ENCODE data around the gene SPDYE16. TPM values are rescaled to one million over a fixed set of nuclear protein-coding genes. Genes with fewer than 3 reads are reported as not detected.
"Not testable (repeated sequence)": the region's sequence is repeated elsewhere in the genome, so short reads cannot be mapped to it uniquely, and the experiment has no call there.

Gene SPDYE16
- total and polyA plus RNA-seq, 2 donors = 0.14 to 0.27 TPM

DNA sequence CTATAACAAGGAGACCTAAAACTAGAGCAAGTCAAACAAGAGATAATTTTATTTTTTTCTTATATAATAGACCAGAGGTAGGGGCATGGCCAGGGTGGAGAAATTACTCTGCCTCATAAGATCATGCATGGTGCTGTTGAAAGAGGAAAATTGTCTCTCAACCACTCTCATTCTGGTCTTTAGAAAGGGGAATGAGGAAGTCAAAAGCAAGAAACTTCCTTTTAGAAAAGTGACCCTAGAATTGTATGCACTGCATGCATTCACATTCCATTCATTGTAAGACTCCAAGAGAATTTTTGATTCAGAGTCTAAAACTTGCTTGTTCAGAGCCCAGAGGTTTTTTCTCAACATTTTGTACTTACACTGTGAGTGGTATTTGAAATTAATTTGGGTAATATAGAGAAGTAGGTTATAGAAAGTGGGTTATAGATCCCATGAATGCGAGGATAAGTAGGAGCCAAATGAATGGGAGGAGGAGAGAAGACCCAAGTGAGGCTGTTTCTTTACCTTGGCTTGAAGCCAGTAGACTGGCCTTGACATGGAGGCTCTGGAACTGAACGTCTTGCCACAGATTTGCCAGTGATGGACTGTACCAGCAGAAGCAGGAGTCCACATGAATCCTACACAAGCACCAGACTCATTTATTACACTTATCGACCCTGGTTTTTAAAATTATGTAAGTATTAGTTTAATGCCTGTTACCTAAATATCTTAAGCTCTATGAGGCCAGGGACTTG, 33.0 kb upstream of the SPDYE16 start:
- not testable (repeated sequence) for H3K36me3 ChIP-seq (ENCODE audit: control insufficient read depth in 2 of 2, insufficient read depth in 2 of 2, low read length in 1 of 2); H3K4me1 ChIP-seq (ENCODE audit: control insufficient read depth in 2 of 2, insufficient read depth in 2 of 2, low read length in 2 of 2); H3K27ac ChIP-seq (ENCODE audit: low read depth in 1 of 2, low read length in 1 of 2); DNase-seq (ENCODE audit: low read depth in 6 of 9, low spot score in 9 of 9); H3K4me3 ChIP-seq (ENCODE audit: low read length in 2 of 2); H3K27me3 ChIP-seq (ENCODE audit: control insufficient read depth in 2 of 2, insufficient read depth in 1 of 2, low read length in 1 of 2); H3K9me3 ChIP-seq (ENCODE audit: control insufficient read depth in 2 of 2, insufficient read depth in 1 of 2, low read length in 1 of 2)
- WGBS = 79% methylated on average over 3 of the region's 3 CpGs

DNA sequence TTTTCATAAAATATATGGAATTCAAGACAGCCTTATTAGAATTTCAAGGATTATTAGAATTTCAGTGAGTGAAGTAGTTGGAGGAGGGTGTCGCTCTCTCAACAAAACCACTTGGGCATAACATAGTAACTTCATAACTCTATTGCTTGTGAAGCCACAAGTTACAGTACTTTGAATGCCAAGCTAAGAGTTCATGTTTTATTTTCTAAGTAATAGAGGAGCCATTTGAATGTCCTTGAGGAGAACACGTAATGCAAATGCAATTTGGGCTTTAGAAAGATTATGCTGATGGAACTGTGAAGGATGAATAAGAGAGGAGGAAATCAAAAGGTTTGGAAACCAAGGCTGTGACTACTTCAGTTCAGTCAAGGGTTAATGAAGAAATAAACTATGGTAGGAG, 32.3 kb upstream of the SPDYE16 start:
- H3K27me3 ChIP-seq (ENCODE audit: control insufficient read depth in 2 of 2, insufficient read depth in 1 of 2, low read length in 1 of 2); H3K27ac ChIP-seq (ENCODE audit: low read depth in 1 of 2, low read length in 1 of 2); DNase-seq (ENCODE audit: low read depth in 6 of 9, low spot score in 9 of 9); H3K4me3 ChIP-seq (ENCODE audit: low read length in 2 of 2); H3K9me3 ChIP-seq (ENCODE audit: control insufficient read depth in 2 of 2, insufficient read depth in 1 of 2, low read length in 1 of 2); H3K36me3 ChIP-seq (ENCODE audit: control insufficient read depth in 2 of 2, insufficient read depth in 2 of 2, low read length in 1 of 2); H3K4me1 ChIP-seq (ENCODE audit: control insufficient read depth in 2 of 2, insufficient read depth in 2 of 2, low read length in 2 of 2): not testable (repeated sequence)
- 97% methylated on average over 1 of the region's 2 CpGs for WGBS

GRCh38 chr7:76572296-76572695, 29.2 kb upstream of the SPDYE16 start:
- not testable (repeated sequence) for H3K9me3 ChIP-seq (ENCODE audit: control insufficient read depth in 2 of 2, insufficient read depth in 1 of 2, low read length in 1 of 2); H3K27ac ChIP-seq (ENCODE audit: low read depth in 1 of 2, low read length in 1 of 2); H3K27me3 ChIP-seq (ENCODE audit: control insufficient read depth in 2 of 2, insufficient read depth in 1 of 2, low read length in 1 of 2); H3K4me3 ChIP-seq (ENCODE audit: low read length in 2 of 2); H3K36me3 ChIP-seq (ENCODE audit: control insufficient read depth in 2 of 2, insufficient read depth in 2 of 2, low read length in 1 of 2); H3K4me1 ChIP-seq (ENCODE audit: control insufficient read depth in 2 of 2, insufficient read depth in 2 of 2, low read length in 2 of 2); DNase-seq (ENCODE audit: low read depth in 6 of 9, low spot score in 9 of 9)
- WGBS = 95% methylated on average over 3 of the region's 3 CpGs

- H3K9me3 ChIP-seq (ENCODE audit: control insufficient read depth in 2 of 2, insufficient read depth in 1 of 2, low read length in 1 of 2); H3K27ac ChIP-seq (ENCODE audit: low read depth in 1 of 2, low read length in 1 of 2); H3K27me3 ChIP-seq (ENCODE audit: control insufficient read depth in 2 of 2, insufficient read depth in 1 of 2, low read length in 1 of 2); DNase-seq (ENCODE audit: low read depth in 6 of 9, low spot score in 9 of 9); H3K4me3 ChIP-seq (ENCODE audit: low read length in 2 of 2); H3K4me1 ChIP-seq (ENCODE audit: control insufficient read depth in 2 of 2, insufficient read depth in 2 of 2, low read length in 2 of 2); H3K36me3 ChIP-seq (ENCODE audit: control insufficient read depth in 2 of 2, insufficient read depth in 2 of 2, low read length in 1 of 2): not testable (repeated sequence)
- 98% methylated on average over 4 of the region's 4 CpGs for WGBS
Observed at GRCh38 chr7:76570324-76570775, 27.3 kb upstream of the SPDYE16 start.

- not testable (repeated sequence) for H3K4me1 ChIP-seq (ENCODE audit: control insufficient read depth in 2 of 2, insufficient read depth in 2 of 2, low read length in 2 of 2); H3K4me3 ChIP-seq (ENCODE audit: low read length in 2 of 2); DNase-seq (ENCODE audit: low read depth in 6 of 9, low spot score in 9 of 9); H3K36me3 ChIP-seq (ENCODE audit: control insufficient read depth in 2 of 2, insufficient read depth in 2 of 2, low read length in 1 of 2); H3K27me3 ChIP-seq (ENCODE audit: control insufficient read depth in 2 of 2, insufficient read depth in 1 of 2, low read length in 1 of 2); H3K9me3 ChIP-seq (ENCODE audit: control insufficient read depth in 2 of 2, insufficient read depth in 1 of 2, low read length in 1 of 2); H3K27ac ChIP-seq (ENCODE audit: low read depth in 1 of 2, low read length in 1 of 2)
Observed at GRCh38 chr7:76568742-76569141, 25.6 kb upstream of the SPDYE16 start.

DNA sequence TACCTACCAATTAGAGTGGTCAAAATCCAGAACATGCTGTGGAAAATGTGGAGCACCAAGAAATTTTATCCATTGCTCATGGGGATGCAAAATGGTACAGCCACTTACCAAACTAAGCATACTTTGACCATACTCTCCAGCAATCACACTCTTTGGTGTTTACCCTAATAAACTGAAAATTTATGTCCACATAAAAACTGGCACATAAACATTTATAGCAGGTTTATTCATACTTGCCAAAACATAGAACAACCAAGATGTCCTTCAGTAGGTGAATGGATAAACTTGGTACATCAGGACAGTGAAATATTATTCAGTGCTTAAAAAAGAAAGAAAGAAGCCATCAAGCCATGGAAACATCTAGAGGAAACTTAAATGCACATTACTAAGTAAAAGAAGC, 24.7 kb upstream of the SPDYE16 start:
- not testable (repeated sequence) for H3K4me1 ChIP-seq (ENCODE audit: control insufficient read depth in 2 of 2, insufficient read depth in 2 of 2, low read length in 2 of 2); H3K27ac ChIP-seq (ENCODE audit: low read depth in 1 of 2, low read length in 1 of 2); DNase-seq (ENCODE audit: low read depth in 6 of 9, low spot score in 9 of 9); H3K9me3 ChIP-seq (ENCODE audit: control insufficient read depth in 2 of 2, insufficient read depth in 1 of 2, low read length in 1 of 2); H3K27me3 ChIP-seq (ENCODE audit: control insufficient read depth in 2 of 2, insufficient read depth in 1 of 2, low read length in 1 of 2); H3K36me3 ChIP-seq (ENCODE audit: control insufficient read depth in 2 of 2, insufficient read depth in 2 of 2, low read length in 1 of 2); H3K4me3 ChIP-seq (ENCODE audit: low read length in 2 of 2)

- not testable (repeated sequence) for H3K4me1 ChIP-seq (ENCODE audit: control insufficient read depth in 2 of 2, insufficient read depth in 2 of 2, low read length in 2 of 2); H3K4me3 ChIP-seq (ENCODE audit: low read length in 2 of 2); H3K27me3 ChIP-seq (ENCODE audit: control insufficient read depth in 2 of 2, insufficient read depth in 1 of 2, low read length in 1 of 2); H3K36me3 ChIP-seq (ENCODE audit: control insufficient read depth in 2 of 2, insufficient read depth in 2 of 2, low read length in 1 of 2); H3K27ac ChIP-seq (ENCODE audit: low read depth in 1 of 2, low read length in 1 of 2); DNase-seq (ENCODE audit: low read depth in 6 of 9, low spot score in 9 of 9); H3K9me3 ChIP-seq (ENCODE audit: control insufficient read depth in 2 of 2, insufficient read depth in 1 of 2, low read length in 1 of 2)
- 100% methylated on average over 3 of the region's 4 CpGs for WGBS
Observed at GRCh38 chr7:76567311-76567710, 24.2 kb upstream of the SPDYE16 start.

GRCh38 chr7:76565001-76565400, 21.9 kb upstream of the SPDYE16 start:
- H3K4me1 ChIP-seq (ENCODE audit: control insufficient read depth in 2 of 2, insufficient read depth in 2 of 2, low read length in 2 of 2); H3K36me3 ChIP-seq (ENCODE audit: control insufficient read depth in 2 of 2, insufficient read depth in 2 of 2, low read length in 1 of 2); H3K4me3 ChIP-seq (ENCODE audit: low read length in 2 of 2); H3K9me3 ChIP-seq (ENCODE audit: control insufficient read depth in 2 of 2, insufficient read depth in 1 of 2, low read length in 1 of 2); H3K27ac ChIP-seq (ENCODE audit: low read depth in 1 of 2, low read length in 1 of 2); H3K27me3 ChIP-seq (ENCODE audit: control insufficient read depth in 2 of 2, insufficient read depth in 1 of 2, low read length in 1 of 2); DNase-seq (ENCODE audit: low read depth in 6 of 9, low spot score in 9 of 9): not testable (repeated sequence)
- 100% methylated on average over 2 of the region's 3 CpGs for WGBS

DNA sequence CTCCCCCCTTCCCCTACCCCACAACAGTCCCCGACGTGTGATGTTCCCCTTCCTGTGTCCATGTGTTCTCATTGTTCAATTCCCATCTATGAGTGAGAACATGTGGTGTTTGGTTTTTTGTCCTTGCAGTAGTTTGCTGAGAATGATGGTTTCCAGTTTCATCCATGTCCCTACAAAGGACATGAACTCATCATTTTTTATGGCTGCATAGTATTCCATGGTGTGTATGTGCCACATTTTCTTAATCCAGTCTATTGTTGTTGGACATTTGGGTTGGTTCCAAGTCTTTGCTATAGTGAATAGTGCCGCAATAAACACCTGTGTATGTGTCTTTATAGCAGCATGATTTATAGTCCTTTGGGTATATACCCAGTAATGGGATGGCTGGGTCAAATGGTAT, 18.2 kb upstream of the SPDYE16 start:
- H3K9me3 ChIP-seq (ENCODE audit: control insufficient read depth in 2 of 2, insufficient read depth in 1 of 2, low read length in 1 of 2); H3K27me3 ChIP-seq (ENCODE audit: control insufficient read depth in 2 of 2, insufficient read depth in 1 of 2, low read length in 1 of 2); DNase-seq (ENCODE audit: low read depth in 6 of 9, low spot score in 9 of 9); H3K27ac ChIP-seq (ENCODE audit: low read depth in 1 of 2, low read length in 1 of 2); H3K4me1 ChIP-seq (ENCODE audit: control insufficient read depth in 2 of 2, insufficient read depth in 2 of 2, low read length in 2 of 2); H3K36me3 ChIP-seq (ENCODE audit: control insufficient read depth in 2 of 2, insufficient read depth in 2 of 2, low read length in 1 of 2); H3K4me3 ChIP-seq (ENCODE audit: low read length in 2 of 2): not testable (repeated sequence)
- WGBS = over 99% methylated on average over 3 of the region's 3 CpGs

DNA sequence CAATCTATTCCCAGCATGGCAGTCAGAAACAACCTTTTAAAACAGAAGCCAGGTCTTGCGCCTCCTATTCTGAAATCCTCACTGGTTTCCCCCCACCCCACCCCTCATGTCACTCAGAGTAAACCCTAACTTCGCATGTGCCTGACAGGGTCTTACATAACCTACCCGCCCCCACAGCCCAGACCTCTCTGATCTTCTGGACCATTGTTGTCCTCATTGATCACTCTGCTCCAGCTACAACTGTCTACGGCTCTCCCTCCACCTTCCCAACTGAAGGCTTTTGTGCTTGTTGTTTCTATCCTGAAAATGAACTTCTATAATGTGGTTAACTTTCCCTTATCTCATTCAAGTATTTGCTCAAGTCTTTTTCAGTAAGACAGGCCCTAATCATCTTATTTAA, 17.1 kb upstream of the SPDYE16 start:
- H3K9me3 ChIP-seq (ENCODE audit: control insufficient read depth in 2 of 2, insufficient read depth in 1 of 2, low read length in 1 of 2); H3K4me3 ChIP-seq (ENCODE audit: low read length in 2 of 2); DNase-seq (ENCODE audit: low read depth in 6 of 9, low spot score in 9 of 9); H3K4me1 ChIP-seq (ENCODE audit: control insufficient read depth in 2 of 2, insufficient read depth in 2 of 2, low read length in 2 of 2); H3K36me3 ChIP-seq (ENCODE audit: control insufficient read depth in 2 of 2, insufficient read depth in 2 of 2, low read length in 1 of 2); H3K27me3 ChIP-seq (ENCODE audit: control insufficient read depth in 2 of 2, insufficient read depth in 1 of 2, low read length in 1 of 2); H3K27ac ChIP-seq (ENCODE audit: low read depth in 1 of 2, low read length in 1 of 2): not testable (repeated sequence)
- 99% methylated on average over 4 of the region's 4 CpGs for WGBS

Measured in thymus (tissue), 11 donors.